Right lobe of liver (tissue), 6 donors: ENCODE results near the gene ESPN. TPM values are rescaled to one million over a fixed set of nuclear protein-coding genes. Genes with fewer than 3 reads are reported as not detected.
A peak's percentile ranks its signal among the peaks of the same experiment; 100 is the strongest.

ENCODE experiments used
- ATAC-seq, 4 donors: fragments of 200-7000 bp; cut with Tn5 transposase; one replicate each; pipeline ENCODE4 v1.9.1; 2020; ENCODE audit warnings: mild to moderate bottlenecking in 4 of 4, moderate library complexity in 4 of 4
- DNase-seq, 3 donors: peaks; one replicate each; pipeline ENCODE4 v3.0.0-alpha.2; 2020
- H3K27ac ChIP-seq, 3 donors: fragments of 200-600 bp; one replicate each; pipeline ENCODE4 v1.8.0; 2022
- H3K27me3 ChIP-seq, 2 donors: fragments of 200-600 bp; one replicate each; pipeline ENCODE4 v1.8.0; 2022
- H3K36me3 ChIP-seq, 4 donors: fragments of 200-600 bp; sonication (generic) in 1 of 4; one replicate each; pipeline versions ENCODE4 v1.5.1 to v1.8.0; 2017 to 2022; ENCODE audit warnings: control low read depth in 1 of 4
- H3K4me1 ChIP-seq, 4 donors: fragments of 200-600 bp; sonication (generic) in 1 of 4; one replicate each; pipeline versions ENCODE4 v1.5.1 to v1.8.0; 2017 to 2022; ENCODE audit warnings: control low read depth in 1 of 4
- H3K4me3 ChIP-seq, 3 donors: fragments of 200-600 bp; one replicate each; pipeline ENCODE4 v1.8.0; 2022
- H3K9me3 ChIP-seq, 4 donors: fragments of 200-600 bp; sonication (generic) in 1 of 4; one replicate each; pipeline versions ENCODE4 v1.5.1 to v1.8.0; 2017 to 2022; ENCODE audit warnings: control low read depth in 1 of 4
- CTCF ChIP-seq, 4 donors: fragments of 200-600 bp in 3 of 4; fragments of 450-650 bp in 1 of 4; IDR thresholded peaks; one replicate each; pipeline versions ENCODE4 v1.5.1 to v1.8.0; 2016 to 2022; ENCODE audit warnings: antibody characterized with exemption in 4 of 4, mild to moderate bottlenecking in 2 of 4
- POLR2A ChIP-seq: fragments of 450-650 bp; IDR thresholded peaks from one replicate; pipeline ENCODE4 v1.6.1; 2017; ENCODE audit warnings: antibody characterized with exemption, mild to moderate bottlenecking
- WGBS: methylation state at CpG from one replicate; pipeline ENCODE4 v1.1.6; 2018; ENCODE audit warnings: low coverage, low lambda C conversion rate; ENCODE audit not compliant: insufficient coverage; ENCODE audit errors: missing lambda C conversion rate; 5-methylcytosine and 5-hydroxymethylcytosine counted together
- intact Hi-C, 2 donors: fragments of 100-400 bp; cut with DNase I; formaldehyde crosslinking; loops; one replicate each; pipeline versions ENCODE4 v1.11.2 to v1.14.1; 2022
- total RNA-seq, 6 experiments: library from RNA; depleted of rRNA in 2 of 6; stranded (reverse); fragments of >200 nt in 2 of 6; fragmentation: NEBNext Ultra II Directional in 3 of 6; extraction: Animal tissue kit (Norgen Biotek cat#: 25700) in 3 of 6; gene quantifications; one replicate each; pipeline versions ENCODE4 v1.1.0 to v1.2.4, GENCODE V29; 2016 to 2023
- donor health status: DM: no; HTN: yes; CAD: no.
- donor health status: DM: no; HTN: no; CAD: no.
- donor health status: DM: no; HTN: no; CAD: no.
- donor health status: DM: no; HTN: yes; CAD: no.
- donor health status: DM: no; HTN: yes; CAD: no.

The ESPN gene
- total RNA-seq, 6 experiments from 2014 or later = 81.6 to 149 (median 120) TPM

- Histone ChIP-seq H3K4me1 (peaks cover 0 to 8% (median 2%) of the 10 kb centered on the region in 4 donors), H3K4me3 (no peak overlapping the region), H3K27me3 (no peaks in the 10 kb centered on the region), H3K9me3 (no peaks in the 10 kb centered on the region), H3K27ac (no peak overlapping the region), H3K36me3 (peaks cover 0 to 19% (median 0%) of the 10 kb centered on the region in 4 donors)
- no peak for TF ChIP-seq POLR2A
- no peak for TF ChIP-seq CTCF (IDR thresholded peaks at IDR 0.05)
- ATAC-seq = no peak
- WGBS = 29% methylated on average over 1 of the region's 11 CpGs
- DNase-seq = peak in 1 of 3 donors; percentile 48
- intact Hi-C loops = no loop called here
Observed at GRCh38 chr1:6456800-6457466, 32.4 kb downstream of the ESPN start.

GRCh38 chr1:6459850-6460265 is 35.3 kb downstream of the ESPN start:
- no peak for ATAC-seq

GRCh38 chr1:6460301-6461050 is 35.9 kb downstream of the ESPN start:
- 51% methylated on average over 27 of the region's 39 CpGs for WGBS
- Histone ChIP-seq H3K27me3 (no peaks in the 10 kb centered on the region), H3K36me3 (peaks cover 0 to 16% (median 0%) of the 10 kb centered on the region in 4 donors), H3K27ac (no peak overlapping the region), H3K4me1 (peaks cover 0 to 13% (median 4%) of the 10 kb centered on the region in 4 donors), H3K4me3 (no peak overlapping the region), H3K9me3 (no peaks in the 10 kb centered on the region)
- intact Hi-C loops = no loop called here
- DNase-seq = peak in 1 of 3 donors; percentile 57
- no peak for TF ChIP-seq POLR2A
- no peak for TF ChIP-seq CTCF (IDR thresholded peaks at IDR 0.05)
- ATAC-seq = no peak

More at GRCh38 chr1:6459850-6460265, 35.3 kb downstream of the ESPN start:
- WGBS = 37% methylated on average over 3 of the region's 18 CpGs
- no peak overlapping the region for H3K4me3 ChIP-seq
- H3K4me1 ChIP-seq = peaks cover 0 to 11% (median 4%) of the 10 kb centered on the region in 4 donors
- no peaks in the 10 kb centered on the region for H3K9me3 ChIP-seq
- H3K27ac ChIP-seq = no peak overlapping the region
- DNase-seq = peak in 1 of 3 donors; percentile 51
- no peaks in the 10 kb centered on the region for H3K27me3 ChIP-seq
- peaks cover 0 to 19% (median 0%) of the 10 kb centered on the region in 4 donors for H3K36me3 ChIP-seq
- intact Hi-C loops = no loop called here
- no peak for TF ChIP-seq CTCF (IDR thresholded peaks at IDR 0.05)
- TF ChIP-seq POLR2A = no peak

DNA sequence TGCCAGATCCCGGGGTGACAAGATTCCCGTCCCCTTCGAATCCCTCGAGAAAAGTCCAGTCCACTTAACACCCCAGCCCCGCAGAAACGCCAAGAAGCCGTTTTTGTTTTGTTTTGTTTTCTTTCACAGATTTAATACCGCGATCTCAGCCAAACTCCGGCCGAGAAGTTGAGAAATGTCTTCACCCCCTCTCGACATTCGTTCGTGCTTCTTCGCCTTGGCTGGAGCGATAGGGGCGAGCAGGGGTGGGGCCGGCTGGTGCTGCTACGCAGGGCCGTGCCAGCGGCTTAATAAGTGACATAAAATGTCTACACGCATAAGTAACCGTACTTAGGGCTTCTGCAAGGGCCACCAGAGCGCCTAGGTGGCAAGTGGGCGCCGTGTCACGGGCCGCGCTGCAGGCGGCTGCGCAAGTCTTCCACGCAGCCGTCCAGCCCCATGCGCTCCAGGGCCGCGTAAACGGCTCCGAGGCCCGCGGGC is 36.5 kb downstream of the ESPN start:
- Histone ChIP-seq H3K36me3 (peaks cover 0 to 11% (median 0%) of the 10 kb centered on the region in 4 donors), H3K9me3 (no peaks in the 10 kb centered on the region), H3K4me1 (peaks cover 0 to 13% (median 4%) of the 10 kb centered on the region in 4 donors), H3K27ac (no peak overlapping the region), H3K4me3 (no peak overlapping the region), H3K27me3 (no peaks in the 10 kb centered on the region)
- WGBS = 81% methylated on average over 23 of the region's 40 CpGs
- no peak for TF ChIP-seq CTCF (IDR thresholded peaks at IDR 0.05)
- no peak for TF ChIP-seq POLR2A
- intact Hi-C loops = no loop called here
- DNase-seq = no peak
- ATAC-seq = no peak
